Body of pancreas (tissue), 4 donors: ENCODE data around the gene AK5.

ENCODE experiments used
- CTCF ChIP-seq, 7 experiments: fragments of 450-650 bp in 4 of 7; fragments of 200-600 bp in 3 of 7; sonication (generic) in 3 of 7; IDR thresholded peaks; one replicate each; pipeline ENCODE4 v1.5.1; 2016 to 2019; ENCODE audit warnings: antibody characterized with exemption in 7 of 7
- POLR2A ChIP-seq, 3 donors: fragments of 450-650 bp; IDR thresholded peaks; one replicate each; pipeline ENCODE4 v1.6.1; 2016; ENCODE audit warnings: antibody characterized with exemption in 3 of 3, mild to moderate bottlenecking in 2 of 3

DNA sequence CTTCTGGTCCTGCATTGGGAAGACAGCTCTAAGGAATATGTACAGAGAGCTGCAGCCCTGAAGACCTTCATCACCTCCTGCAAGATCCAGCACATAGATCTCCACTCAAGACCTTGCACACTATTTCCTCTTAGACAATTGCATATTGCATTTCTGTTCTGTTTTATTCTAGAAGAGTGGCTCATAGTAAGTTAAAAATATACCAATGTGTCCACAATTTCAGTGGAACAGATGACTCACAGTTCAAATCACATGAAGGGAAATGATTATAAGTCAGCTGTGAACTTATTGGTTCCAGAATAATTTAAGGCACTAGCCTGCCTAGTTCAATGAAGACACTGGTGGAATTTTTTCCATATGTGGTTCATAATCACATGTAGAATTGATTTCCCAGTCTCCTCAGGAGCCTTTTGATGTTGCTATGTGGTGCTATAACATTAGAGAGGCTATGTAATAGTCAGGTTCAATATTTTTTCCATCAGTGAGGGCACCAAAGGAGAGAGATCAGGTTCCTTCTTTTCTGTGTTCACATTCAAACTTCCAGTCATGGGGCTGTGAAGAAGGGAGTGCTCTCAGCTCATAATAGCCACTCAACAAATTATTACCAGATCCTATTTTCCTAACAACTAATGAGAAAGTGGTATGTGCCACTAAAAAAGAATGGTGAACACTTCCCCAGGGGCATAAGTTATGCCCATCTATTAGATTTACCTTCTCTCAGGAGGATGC, 9.8 kb upstream of the AK5 start:
- TF ChIP-seq CTCF (IDR thresholded peaks at IDR 0.05) (no peak), POLR2A (IDR thresholded peaks at IDR 0.05) (no peak)
